Measurements from ENCODE around the gene MEF2A. TPM values are rescaled to one million over a fixed set of nuclear protein-coding genes. Genes with fewer than 3 reads are reported as not detected.

Gene MEF2A
- total RNA-seq, 1 experiment from 2014 or later = 19.6 TPM

DNA sequence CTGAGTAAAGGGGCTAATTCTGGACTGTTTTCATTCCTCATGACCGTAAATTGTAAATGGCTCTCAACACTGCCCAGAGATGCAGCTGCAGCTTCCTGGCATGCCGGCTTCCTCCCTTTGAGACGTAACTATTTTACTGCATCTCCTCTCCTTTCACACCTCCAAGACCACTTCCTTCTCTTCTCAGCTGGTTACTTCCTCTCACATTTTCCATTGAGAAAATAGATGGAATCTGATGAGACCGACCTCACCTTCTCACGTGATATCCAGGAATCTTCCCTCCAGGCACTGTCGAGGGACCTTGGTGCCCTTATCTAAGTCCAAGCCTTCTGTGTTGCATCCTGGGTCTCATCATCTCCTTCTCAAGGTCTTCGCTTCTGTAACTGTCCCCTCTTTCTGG lies 154.7 kb downstream of the MEF2A start:
- H3K36me3 Mint-ChIP-seq (ENCODE audit: insufficient read depth, unreplicated experiment) = peaks cover 4% of the 10 kb centered on the region
- no peaks in the 10 kb centered on the region; the same call in 1 of the 2 replicates for H3K36me3 ChIP-seq (ENCODE audit: control insufficient read depth, insufficient read depth, low read length)
- ChIA-PET POLR2A (interaction anchor here (0.5 kb wide), 1 partner anchor 20 kb away, joined by 5 read pairs; no protein-coding TSS in a partner anchor), CTCF (no interaction called here)
- H3K27ac Mint-ChIP-seq (ENCODE audit: unreplicated experiment) = no peak overlapping the region
- BruUV-seq (replicated peaks) = no TSS peak
- peaks cover 10% of the 10 kb centered on the region for H3K4me1 Mint-ChIP-seq (ENCODE audit: low read depth, unreplicated experiment)
- TF ChIP-seq, protein P1, sequence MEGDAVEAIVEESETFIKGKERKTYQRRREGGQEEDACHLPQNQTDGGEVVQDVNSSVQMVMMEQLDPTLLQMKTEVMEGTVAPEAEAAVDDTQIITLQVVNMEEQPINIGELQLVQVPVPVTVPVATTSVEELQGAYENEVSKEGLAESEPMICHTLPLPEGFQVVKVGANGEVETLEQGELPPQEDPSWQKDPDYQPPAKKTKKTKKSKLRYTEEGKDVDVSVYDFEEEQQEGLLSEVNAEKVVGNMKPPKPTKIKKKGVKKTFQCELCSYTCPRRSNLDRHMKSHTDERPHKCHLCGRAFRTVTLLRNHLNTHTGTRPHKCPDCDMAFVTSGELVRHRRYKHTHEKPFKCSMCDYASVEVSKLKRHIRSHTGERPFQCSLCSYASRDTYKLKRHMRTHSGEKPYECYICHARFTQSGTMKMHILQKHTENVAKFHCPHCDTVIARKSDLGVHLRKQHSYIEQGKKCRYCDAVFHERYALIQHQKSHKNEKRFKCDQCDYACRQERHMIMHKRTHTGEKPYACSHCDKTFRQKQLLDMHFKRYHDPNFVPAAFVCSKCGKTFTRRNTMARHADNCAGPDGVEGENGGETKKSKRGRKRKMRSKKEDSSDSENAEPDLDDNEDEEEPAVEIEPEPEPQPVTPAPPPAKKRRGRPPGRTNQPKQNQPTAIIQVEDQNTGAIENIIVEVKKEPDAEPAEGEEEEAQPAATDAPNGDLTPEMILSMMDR (IDR thresholded peaks at IDR 0.05; ENCODE audit: insufficient read depth in 1 of 2, low read depth in 1 of 2, low read length in 1 of 2, severe bottlenecking in 1 of 2, unreplicated experiment in 1 of 2) = no peak
- no peak for DNase-seq
- H3K9me3 Mint-ChIP-seq (ENCODE audit: unreplicated experiment) = no peaks in the 10 kb centered on the region
- peaks cover 3% of the 10 kb centered on the region; the same call in 1 of the 2 replicates for H3K4me1 ChIP-seq
- intact Hi-C loops (cut with micrococcal nuclease; ENCODE audit: unreplicated experiment) = no loop called here
- H3K27me3 Mint-ChIP-seq (ENCODE audit: insufficient read depth, unreplicated experiment) = no peaks in the 10 kb centered on the region
- H3K27me3 ChIP-seq (replicated peaks; ENCODE audit: control insufficient read depth, insufficient read depth, low read length) = no peaks in the 10 kb centered on the region
- H3K4me3 ChIP-seq (ENCODE audit: low read depth, low read length) = no peak overlapping the region
- H3K9me3 ChIP-seq = no peaks in the 10 kb centered on the region
- H3K4me3 Mint-ChIP-seq (ENCODE audit: unreplicated experiment) = no peak overlapping the region

DNA sequence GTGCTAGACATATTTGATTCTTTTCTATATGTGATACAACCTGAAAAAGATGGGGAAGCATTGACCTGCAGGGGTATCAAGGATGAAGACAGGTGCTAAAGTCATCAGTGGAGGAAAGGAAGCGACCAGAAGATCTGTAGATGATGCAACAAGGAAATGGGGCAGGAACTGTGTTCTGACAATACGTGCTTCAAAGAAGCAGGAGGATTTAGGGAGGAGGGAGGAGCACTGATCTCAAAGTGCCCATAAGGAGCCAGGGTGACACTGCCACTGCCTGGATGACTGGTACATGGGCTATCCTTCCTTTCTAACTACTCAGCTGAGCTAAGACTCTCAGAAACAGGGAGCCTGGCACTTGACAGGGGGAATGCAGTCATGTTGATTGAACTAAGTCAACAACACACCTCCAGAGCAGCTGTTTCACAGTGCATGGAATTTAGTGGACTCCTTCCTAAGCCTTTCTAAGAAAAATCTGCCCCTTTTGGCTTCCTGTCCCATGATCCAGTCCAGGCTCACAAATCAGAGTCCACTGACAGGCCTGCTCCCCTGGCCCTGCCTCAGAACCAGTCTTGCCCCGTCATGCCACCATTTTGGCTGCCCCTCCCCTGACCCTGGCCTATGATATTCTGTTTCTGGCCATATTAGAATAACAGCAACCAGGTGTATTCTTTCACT lies 155.5 kb downstream of the MEF2A start:
- H3K4me3 ChIP-seq (ENCODE audit: low read depth, low read length) = no peak overlapping the region
- H3K4me1 ChIP-seq = peaks cover 3% of the 10 kb centered on the region; the same call in 1 of the 2 replicates
- H3K9me3 ChIP-seq = no peaks in the 10 kb centered on the region
- TF ChIP-seq, protein P1 (IDR thresholded peaks at IDR 0.05; ENCODE audit: insufficient read depth in 1 of 2, low read depth in 1 of 2, low read length in 1 of 2, severe bottlenecking in 1 of 2, unreplicated experiment in 1 of 2) = no peak
- BruUV-seq (replicated peaks) = no TSS peak
- no peak overlapping the region for H3K27ac Mint-ChIP-seq (ENCODE audit: unreplicated experiment)
- peaks cover 10% of the 10 kb centered on the region for H3K4me1 Mint-ChIP-seq (ENCODE audit: low read depth, unreplicated experiment)
- H3K27me3 Mint-ChIP-seq (ENCODE audit: insufficient read depth, unreplicated experiment) = no peaks in the 10 kb centered on the region
- POLR2A ChIA-PET = interaction anchor here (0.5 kb wide), 1 partner anchor 21 kb away, joined by 5 read pairs; no protein-coding TSS in a partner anchor
- intact Hi-C loops (cut with micrococcal nuclease; ENCODE audit: unreplicated experiment) = no loop called here
- no peaks in the 10 kb centered on the region; the same call in none of the 2 replicates for H3K36me3 ChIP-seq (ENCODE audit: control insufficient read depth, insufficient read depth, low read length)
- H3K36me3 Mint-ChIP-seq (ENCODE audit: insufficient read depth, unreplicated experiment) = peaks cover 4% of the 10 kb centered on the region
- no peaks in the 10 kb centered on the region for H3K27me3 ChIP-seq (replicated peaks; ENCODE audit: control insufficient read depth, insufficient read depth, low read length)
- DNase-seq = peak in 1 of 2 experiments; percentile 21
- H3K9me3 Mint-ChIP-seq (ENCODE audit: unreplicated experiment) = no peaks in the 10 kb centered on the region
- CTCF ChIA-PET = interaction anchor here (0.7 kb wide), 1 partner anchor 1840 kb away, joined by 3 read pairs; no protein-coding TSS in a partner anchor
- no peak overlapping the region for H3K4me3 Mint-ChIP-seq (ENCODE audit: unreplicated experiment)

DNA sequence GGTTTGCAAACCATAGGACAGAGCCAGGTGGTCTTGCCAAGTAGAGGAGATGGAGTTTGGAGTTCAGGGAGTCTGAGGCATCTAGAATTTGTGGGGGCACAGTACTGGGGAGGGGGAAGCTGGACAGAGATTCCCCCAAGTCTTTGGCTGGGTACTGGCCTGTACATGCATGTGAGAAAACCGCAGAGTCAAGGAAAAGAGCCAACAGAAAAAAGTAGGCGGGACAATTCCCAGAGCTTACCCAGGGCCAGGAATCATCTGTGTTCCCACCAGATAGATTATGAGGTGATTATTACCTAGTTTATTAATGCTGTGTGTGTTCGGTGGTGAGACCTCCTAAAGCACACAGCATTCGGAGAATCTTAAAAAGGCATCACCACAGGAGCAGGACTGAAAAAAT lies 156.1 kb downstream of the MEF2A start:
- ChIA-PET CTCF (interaction anchor here (0.7 kb wide), 1 partner anchor 1840 kb away, joined by 3 read pairs; no protein-coding TSS in a partner anchor), POLR2A (no interaction called here)
- no peak overlapping the region for H3K4me3 ChIP-seq (ENCODE audit: low read depth, low read length)
- Mint-ChIP-seq H3K9me3 (ENCODE audit: unreplicated experiment) (no peaks in the 10 kb centered on the region), H3K27me3 (ENCODE audit: insufficient read depth, unreplicated experiment) (no peaks in the 10 kb centered on the region), H3K36me3 (ENCODE audit: insufficient read depth, unreplicated experiment) (no peaks in the 10 kb centered on the region), H3K4me3 (ENCODE audit: unreplicated experiment) (no peak overlapping the region), H3K27ac (ENCODE audit: unreplicated experiment) (no peak overlapping the region), H3K4me1 (ENCODE audit: low read depth, unreplicated experiment) (peaks cover 10% of the 10 kb centered on the region)
- H3K36me3 ChIP-seq (ENCODE audit: control insufficient read depth, insufficient read depth, low read length) = no peaks in the 10 kb centered on the region; the same call in none of the 2 replicates
- intact Hi-C loops (cut with micrococcal nuclease; ENCODE audit: unreplicated experiment) = no loop called here
- no peak for DNase-seq
- TF ChIP-seq, protein P1 (IDR thresholded peaks at IDR 0.05; ENCODE audit: insufficient read depth in 1 of 2, low read depth in 1 of 2, low read length in 1 of 2, severe bottlenecking in 1 of 2, unreplicated experiment in 1 of 2) = no peak
- H3K27me3 ChIP-seq (replicated peaks; ENCODE audit: control insufficient read depth, insufficient read depth, low read length) = no peaks in the 10 kb centered on the region
- H3K4me1 ChIP-seq = peaks cover 3% of the 10 kb centered on the region; the same call in 1 of the 2 replicates
- no TSS peak for BruUV-seq (replicated peaks)
- no peaks in the 10 kb centered on the region for H3K9me3 ChIP-seq

All from Caco-2 (cell line).